Measurements from ENCODE around the gene DDX25.

Gene DDX25

DNA sequence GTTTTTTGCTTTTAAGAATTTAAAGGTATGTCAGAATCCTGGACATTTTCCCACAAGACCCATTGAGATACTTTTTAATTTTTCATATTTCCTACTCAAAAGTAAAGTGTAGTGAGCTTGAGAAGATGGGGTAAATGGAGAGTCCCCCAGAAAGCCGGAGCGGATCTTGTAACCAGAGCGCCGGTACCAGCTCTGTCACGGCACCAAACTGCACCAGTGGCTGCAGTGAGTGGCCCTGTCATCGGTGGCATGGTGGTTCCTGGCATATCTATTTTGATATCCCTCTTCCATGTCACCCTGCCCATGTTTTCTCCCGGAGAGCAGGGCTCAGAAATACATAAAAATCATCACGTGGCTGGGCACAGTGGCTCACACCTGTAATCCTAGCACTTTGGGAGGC lies 19.3 kb downstream of the DDX25 start:
- H3K4me3 ChIP-seq (ENCODE audit: low read length), result no peak overlapping the region
- TF ChIP-seq, protein P1, sequence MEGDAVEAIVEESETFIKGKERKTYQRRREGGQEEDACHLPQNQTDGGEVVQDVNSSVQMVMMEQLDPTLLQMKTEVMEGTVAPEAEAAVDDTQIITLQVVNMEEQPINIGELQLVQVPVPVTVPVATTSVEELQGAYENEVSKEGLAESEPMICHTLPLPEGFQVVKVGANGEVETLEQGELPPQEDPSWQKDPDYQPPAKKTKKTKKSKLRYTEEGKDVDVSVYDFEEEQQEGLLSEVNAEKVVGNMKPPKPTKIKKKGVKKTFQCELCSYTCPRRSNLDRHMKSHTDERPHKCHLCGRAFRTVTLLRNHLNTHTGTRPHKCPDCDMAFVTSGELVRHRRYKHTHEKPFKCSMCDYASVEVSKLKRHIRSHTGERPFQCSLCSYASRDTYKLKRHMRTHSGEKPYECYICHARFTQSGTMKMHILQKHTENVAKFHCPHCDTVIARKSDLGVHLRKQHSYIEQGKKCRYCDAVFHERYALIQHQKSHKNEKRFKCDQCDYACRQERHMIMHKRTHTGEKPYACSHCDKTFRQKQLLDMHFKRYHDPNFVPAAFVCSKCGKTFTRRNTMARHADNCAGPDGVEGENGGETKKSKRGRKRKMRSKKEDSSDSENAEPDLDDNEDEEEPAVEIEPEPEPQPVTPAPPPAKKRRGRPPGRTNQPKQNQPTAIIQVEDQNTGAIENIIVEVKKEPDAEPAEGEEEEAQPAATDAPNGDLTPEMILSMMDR (conservative IDR thresholded peaks at IDR 0.05; ENCODE audit: low read length), result no peak
- no peak for DNase-seq (ENCODE audit: low read depth)

DNA sequence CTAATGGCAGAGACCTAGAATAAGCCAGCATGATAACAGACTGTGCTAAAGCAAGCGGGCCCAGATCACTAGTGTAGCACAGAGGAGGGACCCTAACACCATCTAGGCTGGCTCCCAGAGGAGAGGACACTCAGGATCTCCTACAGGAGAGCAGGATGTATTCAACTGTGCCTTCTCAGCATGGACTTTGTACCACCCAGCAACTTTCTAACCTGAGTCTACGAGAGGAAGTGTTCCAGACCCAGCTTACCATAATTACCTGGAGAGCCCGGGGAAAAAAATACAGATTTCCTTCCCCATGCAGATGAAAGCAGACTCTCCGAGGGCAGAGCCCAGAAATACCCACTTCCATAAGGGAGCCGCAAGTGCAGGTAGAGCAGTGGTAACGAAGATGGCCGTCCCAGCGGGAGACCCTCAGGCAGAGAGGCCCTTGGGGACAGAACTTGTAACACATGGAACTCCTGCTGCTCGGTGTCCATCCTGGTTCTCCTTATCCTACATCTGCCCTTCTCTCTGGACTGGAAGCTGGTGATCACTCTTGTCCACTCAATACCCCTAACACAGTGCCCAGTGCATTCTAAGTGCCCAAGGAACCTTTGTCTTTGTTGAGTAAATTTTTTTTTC lies 20.2 kb downstream of the DDX25 start:
- TF ChIP-seq, protein P1 (conservative IDR thresholded peaks at IDR 0.05; ENCODE audit: low read length), result no peak
- H3K4me3 ChIP-seq (ENCODE audit: low read length), result no peak overlapping the region
- no peak for DNase-seq (ENCODE audit: low read depth)

DNA sequence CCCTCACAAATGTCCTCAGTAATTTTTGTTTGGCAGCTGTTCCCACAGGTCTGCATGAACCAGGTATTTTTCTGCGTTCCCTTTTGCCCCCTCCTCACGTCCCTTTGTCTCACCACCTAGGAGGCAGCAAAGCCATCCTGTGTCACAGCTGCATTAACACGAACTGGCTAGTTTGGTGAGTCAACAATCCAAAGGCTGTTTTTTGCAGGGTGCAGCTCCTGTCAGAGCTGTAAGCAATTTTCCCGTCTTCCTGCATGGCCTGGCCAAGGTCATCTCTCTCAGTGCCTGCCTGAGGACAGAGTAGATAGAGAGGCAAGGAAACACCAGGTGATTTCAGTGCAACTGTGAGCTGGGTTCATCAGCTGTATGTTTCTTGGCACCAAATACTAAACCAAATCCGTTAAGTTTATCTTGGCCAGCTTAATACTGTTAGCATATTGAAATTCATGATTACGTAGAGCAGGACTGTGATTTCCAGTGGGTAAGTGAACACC lies 21.0 kb downstream of the DDX25 start:
- no peak overlapping the region for H3K4me3 ChIP-seq (ENCODE audit: low read length)
- TF ChIP-seq, protein P1 (conservative IDR thresholded peaks at IDR 0.05; ENCODE audit: low read length), result no peak
- DNase-seq (ENCODE audit: low read depth), result no peak

DNA sequence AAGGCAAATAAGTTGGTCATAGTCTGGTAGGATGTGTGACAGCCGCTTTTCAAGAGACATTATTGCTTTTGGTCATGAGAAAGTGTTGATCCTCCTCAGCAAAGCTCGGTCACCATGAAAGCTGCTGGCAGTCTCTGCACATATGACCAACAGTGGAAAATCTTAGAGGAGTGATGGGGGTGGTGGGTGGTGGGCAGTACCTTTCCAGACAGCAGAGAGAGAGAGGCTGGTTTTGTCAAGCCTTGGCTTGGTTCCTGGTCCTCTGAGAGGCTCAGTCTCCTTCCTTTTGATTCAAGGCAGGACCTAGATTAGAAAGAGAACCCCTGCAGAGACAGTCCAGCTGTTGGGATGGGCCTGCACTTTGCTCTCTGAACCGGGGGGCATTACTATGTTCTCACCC lies 21.5 kb downstream of the DDX25 start:
- no peak overlapping the region for H3K4me3 ChIP-seq (ENCODE audit: low read length)
- DNase-seq (ENCODE audit: low read depth), result no peak
- TF ChIP-seq, protein P1 (conservative IDR thresholded peaks at IDR 0.05; ENCODE audit: low read length), result no peak

DNA sequence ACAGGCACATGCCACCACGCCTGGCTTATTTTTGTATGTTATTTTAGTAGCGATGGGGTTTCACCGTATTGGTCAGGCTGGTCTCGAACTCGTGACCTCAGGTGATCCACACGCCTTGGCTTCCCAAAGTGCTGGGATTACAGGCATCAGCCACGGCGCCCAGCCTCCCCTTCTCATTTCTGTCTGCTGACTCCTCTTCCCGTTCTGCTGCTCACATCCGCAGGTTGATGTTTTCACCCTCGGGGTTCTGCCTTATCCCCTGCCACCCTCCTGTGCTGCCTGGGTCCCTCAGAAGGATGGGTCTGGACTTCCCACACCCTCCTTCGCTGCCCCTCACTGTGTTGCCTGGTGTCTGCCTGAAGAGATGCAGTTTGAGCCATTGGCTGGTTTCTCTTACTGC lies 22.4 kb downstream of the DDX25 start:
- DNase-seq (ENCODE audit: low read depth), result no peak
- H3K4me3 ChIP-seq (ENCODE audit: low read length), result no peak overlapping the region
- TF ChIP-seq, protein P1 (conservative IDR thresholded peaks at IDR 0.05; ENCODE audit: low read length), result no peak

DNA sequence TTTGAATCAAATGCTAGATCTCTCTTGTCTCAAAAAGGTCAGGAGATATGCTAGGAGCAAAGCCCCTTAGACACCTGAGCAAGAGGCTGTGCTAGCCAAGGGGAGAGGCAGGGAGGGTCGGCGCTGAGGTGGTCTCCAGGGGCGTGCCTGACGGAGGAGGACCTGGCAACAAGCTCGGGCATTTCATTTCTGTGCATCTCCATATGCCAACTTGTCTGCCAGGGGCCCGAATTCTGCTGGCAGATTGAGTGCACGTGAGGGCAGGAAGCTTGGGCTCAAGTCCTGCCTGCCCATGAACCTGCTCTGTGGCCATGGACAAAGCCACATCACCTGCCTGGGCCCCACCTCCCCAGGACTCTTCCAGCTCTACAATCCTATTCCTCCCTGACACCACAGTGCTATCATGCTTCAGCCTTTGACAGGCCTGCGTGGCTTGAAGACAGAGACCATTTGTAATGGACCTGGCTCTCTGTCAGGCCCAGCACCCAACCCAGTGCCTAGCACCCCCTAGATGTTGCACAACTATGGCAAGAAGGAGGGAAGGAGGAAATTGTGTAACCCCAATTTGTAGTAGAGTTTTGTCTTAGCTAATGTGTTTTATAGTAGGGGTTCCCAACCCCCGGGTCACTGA lies 25.3 kb downstream of the DDX25 start:
- no peak overlapping the region for H3K4me3 ChIP-seq (ENCODE audit: low read length)
- TF ChIP-seq, protein P1 (conservative IDR thresholded peaks at IDR 0.05; ENCODE audit: low read length), result no peak
- no peak for DNase-seq (ENCODE audit: low read depth)

DNA sequence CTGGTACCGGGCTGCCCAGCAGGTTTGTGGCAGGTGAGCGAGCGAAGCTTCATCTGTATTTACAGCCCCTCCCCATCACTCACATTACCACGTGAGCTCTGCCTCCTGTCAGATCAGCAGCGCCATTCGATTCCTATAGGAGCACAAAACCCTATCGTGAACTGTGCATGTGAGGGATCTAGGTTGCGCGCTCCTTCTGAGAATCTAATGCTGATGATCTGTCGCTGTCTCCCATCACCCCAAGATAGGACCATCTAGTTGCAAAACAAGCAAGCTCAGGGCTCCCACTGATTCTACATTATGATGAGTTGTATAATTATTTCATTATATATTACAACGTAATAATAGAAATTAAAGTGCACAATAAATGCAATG lies 25.8 kb downstream of the DDX25 start:
- no peak overlapping the region for H3K4me3 ChIP-seq (ENCODE audit: low read length)
- TF ChIP-seq, protein P1 (conservative IDR thresholded peaks at IDR 0.05; ENCODE audit: low read length), result no peak
- no peak for DNase-seq (ENCODE audit: low read depth)
